ENCODE data around the gene ZNF793. TPM values are rescaled to one million over a fixed set of nuclear protein-coding genes. Genes with fewer than 3 reads are reported as not detected.
A peak's percentile ranks its signal among the peaks of the same experiment; 100 is the strongest.

The ZNF793 gene
- total RNA-seq (1 to 10 TPM; 1.3 to 2.9 (median 1.8) TPM), polyA plus RNA-seq (1 to 10 TPM in 2 of 3 donors, under 1 TPM in 1; 0.96 to 1.1 (median 1.1) TPM)
- long read RNA-seq, donor 1: 0 reads
- long read RNA-seq, donor 2, partial matches to known transcripts: 0 of 3 reads
- long read RNA-seq, donor 2, other reads (novel, unspliced or antisense): 3 of 3 reads

DNA sequence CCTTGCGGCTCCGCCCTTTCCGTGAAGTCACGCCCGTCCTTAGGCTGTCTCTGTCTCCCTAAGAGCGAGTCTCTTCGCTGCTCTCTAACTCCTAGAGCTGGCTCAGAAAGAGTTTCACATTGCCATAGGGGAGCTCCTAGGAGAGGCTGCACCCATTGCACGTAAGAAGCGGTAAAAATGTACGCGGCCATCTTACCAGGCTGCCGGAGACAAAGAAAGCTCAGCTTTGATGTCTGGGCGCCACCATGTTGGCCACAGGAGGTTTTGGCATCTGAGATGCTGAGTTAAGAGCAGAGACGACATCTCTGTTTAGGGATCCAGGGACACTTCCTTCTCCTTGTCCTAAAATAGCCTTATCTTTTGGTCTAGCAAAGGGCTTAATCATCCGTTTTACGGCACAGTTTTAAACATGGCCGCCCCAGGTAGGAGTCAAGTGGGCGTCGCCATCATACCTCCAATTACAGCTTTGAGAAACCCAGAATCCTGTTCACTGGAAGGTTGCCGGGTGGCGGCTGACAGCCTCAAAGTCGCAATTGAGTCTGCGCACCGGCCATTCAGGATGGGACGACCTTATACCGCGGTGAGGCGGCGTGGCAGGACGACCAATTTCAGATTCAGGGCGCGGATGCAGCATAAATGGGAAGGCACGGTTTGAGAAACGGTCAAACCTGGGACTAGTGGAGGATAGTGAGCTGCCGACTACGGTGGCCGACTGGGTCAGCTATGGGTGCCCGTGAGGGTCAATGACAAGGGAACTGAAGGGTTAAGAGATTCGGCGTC, at the start of gene ZNF793:
ZNF793 (plus strand) TSS at position 553 of the 780 bp plus-strand sequence. CDS start 16,501 bp downstream, outside the sequence.
- Histone ChIP-seq H3K36me3 (ENCODE audit: insufficient read depth in 1 of 2, low read depth in 1 of 2) (peaks cover 3 to 23% of the 10 kb centered on the region in 2 donors), H3K9me3 (peaks cover 13% of the 10 kb centered on the region), H3K4me1 (peaks cover 7% of the 10 kb centered on the region), H3K27ac (peak within 1 kb of the TSS; percentile 89), H3K4me3 (peak within 1 kb of the TSS; percentile 87), H3K27me3 (ENCODE audit: insufficient read depth in 3 of 3, low read length in 2 of 3) (no peaks in the 10 kb centered on the region)
- TF ChIP-seq, protein P1, sequence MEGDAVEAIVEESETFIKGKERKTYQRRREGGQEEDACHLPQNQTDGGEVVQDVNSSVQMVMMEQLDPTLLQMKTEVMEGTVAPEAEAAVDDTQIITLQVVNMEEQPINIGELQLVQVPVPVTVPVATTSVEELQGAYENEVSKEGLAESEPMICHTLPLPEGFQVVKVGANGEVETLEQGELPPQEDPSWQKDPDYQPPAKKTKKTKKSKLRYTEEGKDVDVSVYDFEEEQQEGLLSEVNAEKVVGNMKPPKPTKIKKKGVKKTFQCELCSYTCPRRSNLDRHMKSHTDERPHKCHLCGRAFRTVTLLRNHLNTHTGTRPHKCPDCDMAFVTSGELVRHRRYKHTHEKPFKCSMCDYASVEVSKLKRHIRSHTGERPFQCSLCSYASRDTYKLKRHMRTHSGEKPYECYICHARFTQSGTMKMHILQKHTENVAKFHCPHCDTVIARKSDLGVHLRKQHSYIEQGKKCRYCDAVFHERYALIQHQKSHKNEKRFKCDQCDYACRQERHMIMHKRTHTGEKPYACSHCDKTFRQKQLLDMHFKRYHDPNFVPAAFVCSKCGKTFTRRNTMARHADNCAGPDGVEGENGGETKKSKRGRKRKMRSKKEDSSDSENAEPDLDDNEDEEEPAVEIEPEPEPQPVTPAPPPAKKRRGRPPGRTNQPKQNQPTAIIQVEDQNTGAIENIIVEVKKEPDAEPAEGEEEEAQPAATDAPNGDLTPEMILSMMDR (IDR thresholded peaks at IDR 0.05): no peak
- ATAC-seq (peak; percentile 89 to 96 (median 93)), DNase-seq (peak; percentile 76 to 78)
- 0 to 1% (median 0%) methylated on average over 40 of the region's 40 CpGs for WGBS, 3 donors
- intact Hi-C loops (cut with DNase I): no loop called here

DNA sequence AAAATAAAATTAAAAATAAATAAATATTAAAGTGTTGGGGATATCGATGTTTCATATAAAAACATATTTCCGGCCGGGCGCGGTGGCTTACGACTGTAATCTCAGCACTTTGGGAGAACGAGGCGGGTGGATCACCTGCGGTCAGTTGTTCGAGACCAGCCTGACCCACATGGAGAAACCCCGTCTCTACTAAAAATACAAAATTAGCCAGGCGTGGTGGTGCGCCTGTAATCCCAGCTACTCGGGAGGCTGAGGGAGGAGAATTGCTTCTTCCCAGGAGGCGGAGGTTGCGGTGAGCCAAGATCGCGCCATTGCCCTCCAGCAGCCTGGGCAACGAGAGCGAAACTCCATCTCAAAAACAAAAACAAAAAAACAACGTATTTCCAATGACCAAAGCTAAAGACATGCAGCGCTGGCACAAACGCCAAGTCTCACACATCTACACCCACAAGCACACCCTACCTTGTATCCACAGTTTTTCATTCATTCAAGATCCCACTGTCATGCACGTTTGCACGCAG, 40.4 kb upstream of the ZNF793 start:
- WGBS, 3 donors: 27 to 29% (median 28%) methylated on average over 25 of the region's 25 CpGs
- no peaks in the 10 kb centered on the region for H3K27me3 ChIP-seq (ENCODE audit: insufficient read depth in 3 of 3, low read length in 2 of 3)
- intact Hi-C loops (cut with DNase I): loop anchor here (5.0 to 10.0 kb wide), 4 partner anchors 132 to 252 kb away; partner anchors contain the start of genes ZFP30 (in 1 of the 2), ZNF383 (in 1 of the 2) and ZNF585B (in 1 of the 2)
- ATAC-seq (no peak), DNase-seq (no peak)
- peaks cover 20% of the 10 kb centered on the region for H3K9me3 ChIP-seq
- H3K4me1 ChIP-seq: peaks cover 9% of the 10 kb centered on the region
- peak overlapping the region; percentile 91 for H3K27ac ChIP-seq
- peak overlapping the region; percentile 93 for H3K4me3 ChIP-seq
- TF ChIP-seq, protein P1 (IDR thresholded peaks at IDR 0.05): no peak
- peaks cover 7 to 39% of the 10 kb centered on the region in 2 donors for H3K36me3 ChIP-seq (ENCODE audit: insufficient read depth in 1 of 2, low read depth in 1 of 2)

DNA sequence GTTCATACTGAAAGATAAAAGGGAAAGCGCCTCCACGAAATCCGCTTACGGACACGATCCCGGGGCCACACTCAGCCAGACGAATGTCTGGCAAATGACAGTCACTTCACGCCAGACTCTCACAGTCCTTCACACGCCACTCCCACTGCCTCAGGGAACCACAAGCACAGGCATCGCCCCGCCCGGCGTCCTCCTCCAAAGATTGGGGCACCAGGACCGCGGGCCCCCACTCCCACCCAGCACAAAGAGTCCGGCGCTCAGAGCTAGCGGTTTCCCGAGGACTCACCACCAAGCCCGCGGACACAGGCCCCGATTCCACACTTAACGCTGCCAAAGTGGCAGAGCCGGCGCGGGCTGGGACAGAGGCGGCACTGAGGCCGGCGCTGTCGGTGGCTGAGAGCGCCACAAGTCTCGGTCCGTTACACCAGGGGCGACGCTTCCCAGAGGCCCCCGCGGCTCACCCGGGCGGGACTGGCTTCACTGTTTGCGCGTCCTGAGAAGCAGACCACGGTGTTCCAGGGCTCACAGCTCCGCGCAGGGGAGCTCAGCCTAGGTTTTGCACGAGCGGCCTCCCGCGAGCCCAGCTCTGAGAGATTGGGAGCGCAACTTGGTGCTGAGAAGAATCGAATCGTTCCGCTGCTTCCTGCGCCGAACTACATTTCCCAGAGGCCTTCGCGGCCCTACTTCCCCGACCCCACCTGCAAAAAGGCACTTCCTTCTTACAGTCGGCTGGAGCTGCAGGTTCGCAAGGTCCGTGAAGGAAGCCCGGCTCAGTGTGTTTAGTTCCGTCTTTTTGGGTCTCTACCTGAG, 39.7 kb upstream of the ZNF793 start, which contains the start of gene ZNF569:
ZNF569 (minus strand) TSS at position 647 of the 810 bp plus-strand sequence. CDS start 22,523 bp downstream, outside the sequence.
- intact Hi-C loops (cut with DNase I): loop anchor here (5.0 to 10.0 kb wide), 4 partner anchors 132 to 252 kb away; partner anchors contain the start of genes ZFP30 (in 1 of the 2), ZNF383 (in 1 of the 2) and ZNF585B (in 1 of the 2)
- peaks cover 14% of the 10 kb centered on the region for H3K9me3 ChIP-seq
- TF ChIP-seq, protein P1 (IDR thresholded peaks at IDR 0.05): no peak

DNA sequence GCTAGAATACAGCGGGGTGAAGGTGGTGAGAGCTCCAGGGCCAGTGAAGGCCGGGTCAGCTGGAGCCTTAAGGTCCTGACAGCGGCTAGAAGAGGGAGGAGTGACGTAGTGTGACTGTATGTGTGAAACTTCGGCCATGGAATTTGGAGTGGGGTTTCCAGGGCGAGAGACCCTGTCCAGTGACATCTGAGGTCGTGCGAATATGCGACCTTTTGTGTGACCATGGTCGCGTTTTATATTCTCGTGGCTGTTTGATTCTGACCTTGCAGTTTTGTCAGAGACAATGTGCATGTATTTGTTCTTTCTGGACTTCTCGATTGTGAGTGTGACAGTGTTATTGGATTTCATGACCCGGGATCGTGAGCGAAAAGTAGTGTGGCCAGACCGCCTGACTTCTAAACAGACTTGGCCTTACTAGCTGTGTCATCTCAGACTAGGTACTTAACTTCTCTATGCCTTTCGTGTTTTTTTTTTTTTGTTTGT, 39.1 kb upstream of the ZNF793 start:
- DNase-seq: no peak
- Histone ChIP-seq H3K27ac (peak overlapping the region; percentile 91), H3K9me3 (peaks cover 10% of the 10 kb centered on the region), H3K27me3 (ENCODE audit: insufficient read depth in 3 of 3, low read length in 2 of 3) (no peaks in the 10 kb centered on the region), H3K4me3 (peak overlapping the region; percentile 93), H3K36me3 (ENCODE audit: insufficient read depth in 1 of 2, low read depth in 1 of 2) (peaks cover 7 to 32% of the 10 kb centered on the region in 2 donors), H3K4me1 (peaks cover 9% of the 10 kb centered on the region)
- TF ChIP-seq, protein P1 (IDR thresholded peaks at IDR 0.05): no peak
- no peak for ATAC-seq
- intact Hi-C loops (cut with DNase I): loop anchor here (5.0 to 10.0 kb wide), 4 partner anchors 133 to 253 kb away; partner anchors contain the start of genes ZFP30 (in 1 of the 2), ZNF383 (in 1 of the 2) and ZNF585B (in 1 of the 2)
- WGBS, 3 donors: 27 to 35% (median 27%) methylated on average over 18 of the region's 18 CpGs

More for the DNA sequence above, 39.7 kb upstream of the ZNF793 start, which contains the start of gene ZNF569:
- WGBS, 3 donors: 0% methylated on average over 59 to 62 of the region's 62 CpGs
- ATAC-seq (peak; percentile 87 to 91 (median 90)), DNase-seq (peak; percentile 89 to 94)
- Histone ChIP-seq H3K27me3 (ENCODE audit: insufficient read depth in 3 of 3, low read length in 2 of 3) (no peaks in the 10 kb centered on the region), H3K4me1 (peaks cover 9% of the 10 kb centered on the region), H3K27ac (peak within 1 kb of the TSS; percentile 91), H3K4me3 (peak within 1 kb of the TSS; percentile 93), H3K36me3 (ENCODE audit: insufficient read depth in 1 of 2, low read depth in 1 of 2) (peaks cover 7 to 38% of the 10 kb centered on the region in 2 donors)
